HG02852 (cell line): ENCODE results near the gene P2RY14.

Experiments
- ATAC-seq: cut with Tn5 transposase; IDR thresholded peaks from one replicate; pipeline ENCODE4 v1.9.1; 2021; ENCODE audit warnings: mild to moderate bottlenecking, moderate library complexity; ENCODE audit not compliant: unreplicated experiment

The P2RY14 gene

DNA sequence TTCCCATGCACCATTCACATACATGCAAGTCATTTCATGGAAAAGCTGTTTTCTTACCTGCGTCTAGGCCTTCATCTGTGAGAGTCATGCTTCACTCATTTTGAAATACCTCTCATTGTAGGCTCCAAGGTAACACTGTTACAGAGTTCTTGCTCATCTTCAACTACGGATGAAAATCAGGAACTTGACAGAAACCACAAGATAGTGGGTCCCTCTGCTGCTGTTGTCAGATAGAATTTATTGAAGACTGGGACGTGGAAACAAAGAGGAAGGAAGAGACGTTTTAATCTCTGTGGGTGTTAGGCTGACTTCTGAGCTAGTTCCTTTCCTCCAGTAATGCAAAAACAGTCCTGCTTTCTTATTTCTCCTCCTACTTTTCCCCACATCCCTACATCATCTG is at the start of gene P2RY14:
Gene P2RY14, minus strand, starts transcription at position 313 of the 400 bp plus-strand sequence. CDS start 64,226 bp downstream, outside the sequence.
- ATAC-seq, result peak; percentile 29

DNA sequence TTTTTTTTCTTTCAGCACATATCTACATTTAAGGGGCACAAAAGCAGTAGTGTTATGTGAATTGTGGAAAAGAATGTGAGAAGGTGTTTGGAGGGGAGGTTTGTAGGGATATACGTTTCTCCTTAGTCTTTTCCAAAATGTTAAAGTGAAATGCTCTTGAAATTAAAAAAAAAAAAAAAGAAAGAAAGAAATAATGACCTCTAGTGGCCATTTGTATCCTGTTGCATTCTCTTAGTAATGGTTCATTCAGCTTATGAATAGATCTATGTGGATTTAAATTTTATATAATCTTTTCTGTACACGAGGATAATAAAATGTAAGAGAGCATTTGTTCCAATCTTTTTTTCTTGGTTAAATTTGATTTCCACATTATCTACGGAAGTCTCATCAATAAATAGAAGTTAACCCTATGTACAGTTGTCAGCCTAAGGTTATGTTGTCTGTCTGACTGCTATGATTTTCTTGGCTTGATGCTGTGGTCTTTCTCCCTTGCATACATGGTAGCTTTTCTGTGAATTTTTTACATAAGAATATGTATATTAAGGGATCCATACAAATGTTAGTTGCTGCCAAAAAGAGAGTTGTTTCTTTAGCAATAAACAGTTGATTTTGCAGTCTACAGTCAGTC is 49.3 kb upstream of the P2RY14 start:
- ATAC-seq, result no peak

DNA sequence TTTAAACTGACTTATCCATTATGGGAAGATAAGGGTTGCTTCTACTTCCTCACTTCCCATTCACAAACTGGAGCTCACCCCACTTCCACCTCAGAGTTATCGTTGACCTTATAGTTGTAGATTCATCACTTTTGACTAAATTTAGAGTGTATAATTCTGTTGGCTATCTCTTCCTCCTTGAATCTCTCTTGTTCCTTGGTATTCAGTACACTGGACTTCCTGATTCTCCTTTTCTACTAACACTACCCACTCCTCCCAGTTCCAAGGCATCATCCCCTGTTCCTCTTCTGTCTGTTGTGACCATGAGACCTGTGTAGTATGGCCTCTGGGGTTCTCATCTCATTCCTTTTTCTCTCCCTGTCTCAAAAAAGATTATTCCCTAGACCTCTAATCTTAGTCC is 44.2 kb upstream of the P2RY14 start:
- no peak for ATAC-seq

DNA sequence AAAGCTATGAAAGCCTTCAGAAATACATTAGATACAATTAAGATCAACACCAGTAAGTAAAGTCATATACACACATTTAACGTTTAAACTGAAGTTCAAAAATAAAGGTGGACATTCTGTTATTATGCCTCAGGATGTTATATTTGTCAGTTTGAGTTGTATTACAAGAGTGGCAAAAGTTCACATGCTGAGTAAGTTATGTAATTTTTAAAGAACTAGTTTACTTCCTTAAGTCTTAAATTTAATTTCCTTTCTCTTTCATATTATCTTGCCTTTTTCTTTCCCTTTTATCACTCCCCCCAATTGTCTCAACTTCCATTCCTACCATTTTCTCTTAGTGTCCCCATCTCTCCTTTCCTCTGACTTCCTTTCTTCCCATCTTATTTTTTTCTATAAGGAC is 43.2 kb upstream of the P2RY14 start:
- ATAC-seq, result no peak

DNA sequence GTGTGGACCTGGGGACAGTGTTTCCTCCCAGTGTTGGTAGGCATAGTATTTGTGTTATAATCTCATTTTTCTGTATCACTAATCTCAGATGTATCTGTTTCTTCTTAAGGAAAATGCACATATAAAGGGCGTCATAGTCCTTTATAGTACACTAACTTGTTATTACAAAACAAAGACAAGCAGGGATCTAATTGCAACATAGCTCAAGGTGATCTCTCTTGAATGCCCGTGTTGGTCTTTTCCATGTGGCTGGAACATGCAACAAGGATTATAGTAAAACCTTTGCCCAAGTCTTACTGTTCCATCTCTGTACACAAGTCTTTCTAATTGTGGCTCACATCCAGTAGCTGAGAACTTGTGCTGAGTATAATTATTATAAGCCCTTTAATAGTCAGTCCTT is 41.8 kb upstream of the P2RY14 start:
- ATAC-seq, result no peak

DNA sequence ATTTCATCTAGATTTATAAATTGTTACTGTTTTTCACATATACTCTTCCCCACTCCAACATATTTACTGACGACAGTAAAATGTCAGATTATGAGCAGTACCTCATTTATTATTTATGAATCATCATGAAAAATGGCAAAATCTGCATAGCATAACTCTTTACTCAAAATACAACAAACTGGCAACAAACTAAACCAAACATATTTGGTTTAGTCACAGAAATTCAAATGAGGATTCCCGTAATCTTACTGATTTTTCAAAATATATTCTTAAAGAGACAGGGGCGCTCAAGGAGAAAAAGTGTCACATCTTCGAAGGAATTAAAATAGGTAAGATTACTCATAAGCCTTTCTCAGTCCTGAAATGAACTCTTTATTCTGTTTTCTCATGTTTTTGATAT is 41.3 kb upstream of the P2RY14 start:
- no peak for ATAC-seq

DNA sequence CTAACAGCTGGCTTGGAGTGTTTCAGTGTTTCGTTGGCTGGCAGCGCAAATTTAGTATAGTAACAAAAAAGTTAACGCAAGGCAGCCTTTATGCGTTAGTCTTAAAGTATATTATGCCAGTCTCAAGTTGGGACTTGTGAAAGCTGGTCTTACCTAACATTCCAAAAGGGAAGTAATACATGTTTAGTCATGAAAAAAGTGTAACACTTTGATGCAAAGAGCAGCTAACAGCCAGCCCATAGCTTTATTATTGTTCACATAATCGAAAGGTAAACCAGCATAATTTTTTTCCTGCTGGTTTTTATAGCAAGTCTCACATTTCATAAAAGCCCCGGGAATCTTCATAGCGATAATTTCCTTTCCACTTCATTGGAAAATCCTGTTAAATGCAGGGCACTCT is 40.6 kb upstream of the P2RY14 start:
- ATAC-seq, result no peak

DNA sequence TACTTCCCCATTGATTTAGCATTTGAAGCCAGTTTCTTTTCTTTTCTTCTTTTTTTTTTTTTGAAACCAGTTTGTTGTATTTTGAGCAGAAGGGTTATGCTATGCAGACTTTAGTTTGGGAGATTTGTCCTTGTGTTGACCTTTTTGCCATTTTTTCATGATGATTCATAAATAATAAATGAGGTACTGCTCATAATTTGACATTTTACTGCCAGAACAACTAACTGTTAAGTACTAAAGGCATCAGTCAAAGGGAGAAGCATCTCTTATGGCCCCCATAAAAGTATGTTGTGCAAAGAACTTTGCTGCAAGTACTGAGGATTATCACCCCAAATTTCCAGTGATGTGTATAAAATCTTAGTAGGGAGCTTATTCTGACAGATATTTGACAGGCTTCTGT is 40.0 kb upstream of the P2RY14 start:
- ATAC-seq, result no peak

DNA sequence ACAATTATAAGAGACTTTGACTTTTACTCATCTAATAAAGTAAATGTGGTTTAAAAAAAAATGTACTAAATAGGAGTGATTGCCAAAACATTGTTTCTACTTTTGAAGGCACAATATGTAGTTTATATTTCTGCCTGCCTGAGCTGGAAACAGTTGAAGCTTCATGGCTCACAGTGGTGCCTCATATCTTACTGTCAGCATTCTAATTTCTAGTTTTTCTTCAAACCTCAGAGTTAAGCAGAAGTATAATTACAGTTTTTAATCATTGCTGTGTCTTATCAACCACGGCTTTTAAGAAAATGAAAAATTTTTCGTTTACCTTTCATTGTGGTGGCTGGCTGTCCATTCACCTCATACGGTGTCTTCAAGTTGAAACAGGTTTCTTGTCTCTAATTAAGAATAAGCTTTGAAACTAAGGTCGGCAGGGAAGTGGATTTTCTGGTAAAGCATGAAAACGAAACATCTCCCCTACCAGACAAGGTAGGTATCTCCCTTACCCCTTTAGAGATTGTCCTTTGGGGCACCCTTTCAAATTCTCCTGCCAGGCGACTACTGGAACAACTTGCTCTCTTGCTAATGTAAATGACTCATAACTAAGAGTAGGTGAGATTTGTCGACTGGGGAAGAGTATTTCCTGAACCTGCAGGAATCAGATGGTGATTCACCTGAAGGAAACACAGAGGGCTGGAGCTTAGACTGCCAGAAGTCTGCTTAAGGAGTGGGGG is 38.1 kb upstream of the P2RY14 start, which contains the start of gene GPR87:
Gene GPR87, minus strand, starts transcription at position 554 of the 725 bp plus-strand sequence. CDS start 16,720 bp downstream, outside the sequence.
- no peak for ATAC-seq

DNA sequence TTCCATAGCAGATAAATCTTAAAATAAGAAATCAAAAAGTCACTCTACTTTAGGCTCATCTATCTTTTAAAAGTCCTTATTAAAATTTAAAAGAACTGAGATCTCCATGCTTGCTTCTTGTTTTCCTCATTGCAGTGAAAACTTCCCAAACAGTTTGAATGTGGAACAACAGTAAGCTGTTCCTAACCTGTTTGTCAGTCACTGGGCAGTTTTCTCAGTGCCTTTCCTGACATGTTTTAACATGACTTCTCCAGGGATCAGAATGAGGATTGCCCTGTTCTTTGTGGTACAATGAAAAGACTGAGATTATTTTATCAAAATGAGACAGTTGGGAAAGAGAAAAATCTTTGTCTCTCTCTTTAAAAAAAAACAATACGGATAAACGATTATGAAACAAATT is 37.5 kb upstream of the P2RY14 start:
- ATAC-seq, result no peak

DNA sequence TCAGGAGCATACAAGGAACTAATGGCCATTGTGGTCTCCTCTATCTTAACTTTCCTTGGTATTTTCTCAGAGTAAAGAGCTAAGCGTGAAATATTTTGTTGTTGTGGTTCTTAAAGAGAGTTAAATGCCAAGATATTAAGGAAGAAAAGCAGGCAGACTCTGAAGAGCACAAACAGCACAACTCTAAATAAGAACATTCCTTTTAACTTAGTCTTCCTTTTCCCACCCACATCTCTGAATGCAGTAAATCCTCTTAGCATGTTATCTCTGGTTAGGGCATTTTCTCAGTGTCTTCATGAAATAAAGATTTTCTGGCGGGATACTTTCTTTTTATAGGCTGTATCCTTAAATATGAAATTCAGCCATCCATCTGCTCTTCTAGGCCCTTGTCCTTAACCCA is 36.8 kb upstream of the P2RY14 start:
- ATAC-seq, result no peak

DNA sequence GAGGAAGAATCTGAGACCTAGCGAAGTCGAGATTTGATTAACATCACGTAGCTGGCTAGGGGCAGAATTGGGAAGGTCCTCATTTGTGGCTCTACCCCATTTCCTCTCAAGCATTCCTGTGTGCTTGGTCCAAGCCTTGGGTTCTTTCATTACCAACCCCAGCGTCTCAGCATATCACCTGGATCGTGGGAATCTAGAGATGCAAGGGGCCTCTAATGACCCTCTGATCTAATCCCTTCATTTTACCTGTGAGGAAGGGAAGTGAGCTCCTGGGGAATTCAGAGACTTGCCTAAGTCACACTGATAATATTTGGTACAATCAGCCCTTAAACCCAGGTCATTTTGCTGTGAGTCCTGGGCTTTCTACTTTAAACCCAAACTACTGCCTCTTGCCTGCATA is 36.3 kb upstream of the P2RY14 start:
- no peak for ATAC-seq

DNA sequence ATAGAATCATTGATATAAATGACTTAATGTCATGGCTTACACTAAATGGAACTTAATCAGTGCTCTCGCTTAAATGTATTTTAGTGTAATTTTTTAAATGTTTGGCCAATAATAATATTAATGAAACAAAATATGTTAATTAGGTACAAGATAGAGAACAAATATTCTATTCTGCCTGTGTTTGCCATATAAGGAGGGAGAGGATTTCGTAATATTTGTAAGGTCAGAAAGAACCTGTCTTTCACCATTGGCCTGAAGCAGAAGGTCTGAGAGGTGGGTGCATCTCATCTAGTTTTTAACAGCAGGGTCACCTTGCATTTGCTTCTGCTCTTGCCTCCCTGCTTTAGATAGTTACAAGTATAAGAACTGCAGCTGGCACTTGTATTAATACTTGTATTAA is 35.8 kb upstream of the P2RY14 start:
- ATAC-seq, result no peak

DNA sequence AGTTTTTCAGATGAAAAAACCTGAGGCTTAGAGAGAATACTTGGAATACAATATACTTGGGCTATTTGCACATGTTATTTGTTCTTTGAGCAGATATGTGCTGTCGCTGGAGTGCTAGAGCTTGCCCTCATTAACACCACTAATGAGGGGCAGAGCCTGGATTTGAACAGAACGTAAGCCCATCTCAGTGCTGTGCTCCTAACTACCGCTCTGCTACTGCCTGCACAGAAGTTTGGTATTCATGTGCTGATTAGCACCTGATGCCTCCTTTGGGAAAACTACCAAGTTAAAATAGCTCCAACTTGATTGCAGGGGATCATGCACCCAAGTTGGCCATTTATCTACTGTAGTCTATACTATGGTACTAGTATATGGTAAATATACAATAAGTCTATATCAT is 34.6 kb upstream of the P2RY14 start:
- ATAC-seq, result no peak

DNA sequence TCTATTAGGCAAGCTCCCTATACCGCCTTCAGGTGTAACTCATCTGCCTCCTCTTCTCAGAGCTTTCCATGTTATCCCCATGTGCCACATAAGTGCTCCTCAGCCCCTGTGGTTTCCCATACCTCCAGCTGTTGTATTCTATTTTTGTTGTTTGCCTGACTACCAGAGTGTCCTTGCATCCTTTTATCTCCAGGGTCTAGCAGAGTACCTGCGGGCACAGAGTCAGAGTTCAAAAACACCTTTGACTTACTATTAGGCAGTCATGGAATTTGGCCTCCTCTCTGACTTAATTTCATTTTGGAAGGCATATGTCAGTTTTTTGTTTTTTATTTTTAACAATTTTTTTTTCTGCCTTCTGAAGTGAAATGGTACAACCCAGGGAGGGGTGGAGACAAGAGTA is 31.2 kb upstream of the P2RY14 start:
- ATAC-seq, result no peak

DNA sequence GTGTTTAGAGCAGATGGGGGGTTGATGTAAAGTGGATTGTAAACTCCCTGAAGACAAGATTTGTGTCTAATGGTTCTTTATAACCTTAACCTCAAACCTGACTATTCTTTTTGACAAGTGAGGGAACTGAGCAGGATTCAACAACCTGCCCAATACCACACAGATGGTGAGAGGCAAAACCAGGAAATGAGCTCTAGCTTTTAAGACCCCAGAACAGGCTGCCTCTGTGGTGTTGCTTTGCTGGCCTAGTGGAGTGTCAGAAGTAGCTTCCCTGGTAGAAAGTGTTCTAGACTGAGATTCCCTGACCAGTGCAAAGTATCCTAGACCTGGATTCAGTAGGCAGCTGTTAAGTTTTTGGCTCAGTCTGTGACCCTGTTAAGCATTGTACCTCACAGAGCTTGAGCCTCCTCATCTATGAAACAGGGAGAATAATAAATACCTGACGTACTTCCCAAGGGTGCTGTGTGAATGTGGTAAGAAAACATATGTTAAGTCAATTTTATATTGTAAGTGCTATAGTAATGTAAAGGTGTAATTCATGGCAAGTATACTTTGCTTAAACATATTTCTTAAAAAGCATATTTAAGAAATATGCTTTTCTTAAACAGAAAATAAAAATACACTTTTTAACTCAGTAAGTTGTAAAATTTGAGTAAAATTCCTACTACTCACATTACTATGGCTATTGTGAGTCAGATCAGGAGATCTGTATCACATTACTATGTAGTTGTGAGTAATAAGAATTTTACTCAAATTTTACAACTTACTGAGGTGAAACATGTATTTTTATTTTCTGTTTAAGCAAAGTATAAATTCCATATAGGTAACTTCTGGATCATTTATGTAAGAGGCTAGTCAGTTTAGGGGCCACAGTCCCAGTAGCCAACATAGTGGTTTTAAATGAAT is 29.5 kb upstream of the P2RY14 start:
- no peak for ATAC-seq

DNA sequence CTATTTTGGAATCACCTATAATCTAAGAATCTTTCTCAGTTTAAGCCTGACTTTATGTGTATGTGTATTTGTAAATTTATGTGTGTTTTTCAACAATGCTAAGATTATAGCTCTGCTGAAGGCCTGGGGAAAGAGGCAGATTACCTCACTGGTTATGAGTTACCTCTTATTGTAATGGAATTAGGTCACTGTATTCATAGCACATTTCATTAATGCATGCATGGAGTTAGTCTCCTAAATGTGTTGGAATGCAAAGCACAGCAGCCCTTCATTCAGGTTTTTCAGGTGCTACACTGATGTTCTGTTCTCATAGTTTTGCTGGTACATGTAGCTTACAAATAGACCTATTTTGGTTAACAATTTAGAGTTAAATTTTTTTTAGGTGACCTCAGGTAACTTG is 28.8 kb upstream of the P2RY14 start:
- no peak for ATAC-seq

DNA sequence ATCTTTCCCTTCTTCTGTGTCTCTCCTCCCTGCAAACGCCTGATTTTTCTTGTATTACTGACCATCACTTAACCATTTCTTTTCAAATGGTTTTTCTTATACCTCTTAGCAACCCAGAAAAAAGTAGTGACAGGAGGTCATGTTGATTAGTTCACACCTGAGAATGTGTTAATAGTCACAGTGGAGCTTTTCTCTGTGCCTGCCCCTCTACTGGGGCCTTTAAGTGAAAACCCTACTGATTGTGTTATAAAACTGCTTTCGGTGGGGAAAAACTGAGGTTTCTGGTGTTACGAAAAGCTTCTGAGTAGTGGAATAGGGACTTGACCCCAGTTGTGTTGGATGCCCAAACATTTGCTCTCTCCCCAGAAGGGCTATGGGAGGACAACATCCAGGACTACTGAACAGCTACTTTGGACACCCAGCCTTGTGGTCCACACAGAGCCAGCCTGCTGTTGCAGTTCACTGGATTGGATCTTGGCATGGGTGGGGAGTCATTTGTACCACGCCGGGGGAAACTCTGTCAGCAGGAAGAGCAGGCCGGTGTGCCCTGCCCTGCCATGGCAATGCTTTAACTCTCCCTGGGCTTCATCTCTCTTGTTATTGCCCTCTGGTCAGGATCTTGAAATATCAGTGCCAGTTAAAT is 27.9 kb upstream of the P2RY14 start:
- ATAC-seq, result no peak

DNA sequence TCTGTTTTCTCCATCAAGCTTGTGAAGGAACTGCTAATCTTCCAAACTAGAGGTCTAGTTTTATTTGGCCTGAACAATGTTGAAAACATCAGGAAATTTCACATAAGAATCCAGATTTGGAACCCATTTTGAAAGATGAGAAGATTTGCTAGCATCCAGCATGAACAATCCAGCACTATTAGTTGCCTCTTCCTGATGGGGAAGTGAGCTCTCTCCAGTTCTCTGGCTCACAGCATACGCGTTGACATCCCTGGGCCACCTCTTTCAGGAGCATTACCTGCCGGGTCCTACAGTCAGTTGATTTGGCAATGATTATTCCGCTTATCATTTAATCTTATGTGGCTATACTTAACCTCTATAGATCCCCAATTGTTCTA is 27.4 kb upstream of the P2RY14 start:
- ATAC-seq, result no peak

DNA sequence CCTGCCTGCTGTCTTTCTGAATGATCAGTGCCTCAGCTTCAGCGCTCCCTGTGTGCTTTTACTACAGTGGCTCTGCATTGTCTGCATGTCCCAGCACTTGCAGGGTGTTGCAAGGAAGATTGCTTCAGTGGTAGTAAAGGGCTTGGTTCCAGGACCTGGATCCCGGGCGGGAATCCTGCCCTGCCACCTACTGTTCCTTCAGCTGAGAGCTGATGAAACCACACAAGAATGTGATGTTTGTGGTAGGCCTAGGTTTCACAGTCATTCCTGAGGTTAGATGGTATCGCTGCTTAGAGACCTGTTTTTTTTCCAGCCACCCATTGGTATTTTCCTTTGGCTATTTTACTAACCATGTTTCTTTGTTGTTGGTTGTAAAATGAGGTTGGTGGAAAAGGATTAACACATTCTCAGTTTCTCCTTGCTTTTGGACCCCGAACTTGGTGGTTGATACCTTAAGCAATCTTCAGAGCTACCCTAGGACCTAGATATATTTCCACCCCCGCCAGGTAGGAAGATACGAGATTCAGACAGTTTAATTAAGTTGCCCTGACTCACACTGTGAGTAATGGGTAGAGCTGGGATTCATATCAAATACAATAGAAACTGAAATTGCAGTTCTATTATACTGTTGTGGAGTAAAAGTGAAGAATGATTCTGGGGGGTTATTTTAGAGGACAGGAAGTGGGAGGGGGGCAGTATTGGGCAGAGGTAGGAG is 26.9 kb upstream of the P2RY14 start:
- no peak for ATAC-seq

DNA sequence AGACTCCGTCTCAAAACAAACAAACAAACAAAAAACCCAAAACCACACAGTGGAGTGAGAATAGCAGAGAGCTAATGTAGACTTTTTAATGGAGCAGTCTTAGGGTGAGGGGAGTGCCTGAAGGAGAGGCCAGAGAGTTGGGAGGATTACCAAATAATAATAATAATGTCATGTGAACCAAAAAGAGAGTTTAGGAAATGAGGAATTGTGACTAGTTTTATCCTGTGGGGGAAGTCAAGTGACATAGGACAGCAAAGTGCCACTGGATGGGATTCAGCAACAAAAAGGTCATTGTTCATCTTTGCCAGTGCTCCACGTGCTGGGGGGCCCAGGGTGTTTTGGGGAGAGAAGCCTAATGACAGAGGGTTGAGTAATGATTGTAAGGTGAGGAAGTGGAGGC is 25.4 kb upstream of the P2RY14 start:
- ATAC-seq, result no peak
